SK-N-SH treated with all-trans-retinoic acid at 6 μM for 48 hours (cell line): ENCODE data around the gene ZNF716.

Experiments
- ATAC-seq: fragments of 200-7000 bp; cut with Tn5 transposase; 3 replicates; pipeline ENCODE4 v1.9.1; 2020; ENCODE audit warnings: mild to moderate bottlenecking, moderate library complexity
- ARNTL ChIP-seq: fragments of 450-650 bp; formaldehyde crosslinking; IDR thresholded peaks from 2 replicates; pipeline ENCODE4 v1.5.0; 2020; ENCODE audit warnings: low read depth, mild to moderate bottlenecking, moderate library complexity, borderline replicate concordance
- BACH2 ChIP-seq: fragments of 250-450 bp; sonication (Bioruptor Pico); IDR thresholded peaks from 2 replicates; pipeline ENCODE4 v1.9.0; 2021; ENCODE audit warnings: mild to moderate bottlenecking, borderline replicate concordance
- CREB5 ChIP-seq: fragments of 250-450 bp; sonication (Bioruptor Pico); IDR thresholded peaks from 2 replicates; pipeline ENCODE4 v1.5.1; 2020; ENCODE audit warnings: low read depth, mild to moderate bottlenecking, moderate library complexity
- ESRRG ChIP-seq: fragments of 250-450 bp; sonication (Bioruptor Pico); IDR thresholded peaks from 2 replicates; pipeline ENCODE4 v1.6.1; 2021; ENCODE audit warnings: mild to moderate bottlenecking
- ISL1 ChIP-seq: fragments of 250-450 bp; sonication (Bioruptor Pico); IDR thresholded peaks from 2 replicates; pipeline ENCODE4 v2.1.2; 2022; ENCODE audit warnings: mild to moderate bottlenecking, moderate library complexity
- OSR1 ChIP-seq: fragments of 250-450 bp; sonication (Bioruptor Pico); IDR thresholded peaks from 2 replicates; pipeline ENCODE4 v1.8.0; 2022; ENCODE audit warnings: moderate library complexity, mild to moderate bottlenecking, inconsistent platforms
- PPARA ChIP-seq: fragments of 250-450 bp; sonication (Bioruptor Pico); IDR thresholded peaks from 2 replicates; pipeline ENCODE4 v1.5.0; 2020; ENCODE audit warnings: mild to moderate bottlenecking, borderline replicate concordance
- RARB ChIP-seq: fragments of 250-450 bp; sonication (Bioruptor Pico); IDR thresholded peaks from 2 replicates; pipeline ENCODE4 v1.8.0; 2021; ENCODE audit warnings: mild to moderate bottlenecking, moderate library complexity
- SNAI2 ChIP-seq: fragments of 250-450 bp; sonication (Bioruptor Pico); IDR thresholded peaks from 2 replicates; pipeline ENCODE4 v1.5.0; 2020; ENCODE audit warnings: mild to moderate bottlenecking, moderate library complexity
- TCF4 ChIP-seq: fragments of 250-450 bp; sonication (Bioruptor Pico); IDR thresholded peaks from 2 replicates; pipeline ENCODE4 v1.8.0; 2021; ENCODE audit warnings: mild to moderate bottlenecking, moderate library complexity, borderline replicate concordance
- TOX ChIP-seq: fragments of 250-450 bp; sonication (Bioruptor Pico); IDR thresholded peaks from 2 replicates; pipeline ENCODE4 v1.8.0; 2021; ENCODE audit warnings: mild to moderate bottlenecking, moderate library complexity, borderline replicate concordance
- ZC3H10 ChIP-seq: fragments of 250-450 bp; sonication (Bioruptor Pico); IDR thresholded peaks from 2 replicates; pipeline ENCODE4 v1.5.1; 2021; ENCODE audit warnings: mild to moderate bottlenecking, moderate library complexity
- ZFP3 ChIP-seq: fragments of 250-450 bp; sonication (Bioruptor Pico); IDR thresholded peaks from 2 replicates; pipeline ENCODE4 v1.5.0; 2020; ENCODE audit warnings: mild to moderate bottlenecking, moderate library complexity
- ZFP30 ChIP-seq: fragments of 450-650 bp; formaldehyde crosslinking; IDR thresholded peaks from 2 replicates; pipeline ENCODE4 v1.5.0; 2022; ENCODE audit warnings: mild to moderate bottlenecking, moderate library complexity
- ZNF565 ChIP-seq: fragments of 450-650 bp; formaldehyde crosslinking; conservative IDR thresholded peaks from 2 replicates; pipeline ENCODE4 v1.5.0; 2020; ENCODE audit warnings: low read depth, mild to moderate bottlenecking, moderate library complexity
- ZNF70 ChIP-seq: fragments of 450-650 bp; formaldehyde crosslinking; IDR thresholded peaks from 2 replicates; pipeline ENCODE4 v1.5.0; 2020; ENCODE audit warnings: mild to moderate bottlenecking, moderate library complexity
- ZNF8 ChIP-seq: fragments of 450-650 bp; formaldehyde crosslinking; IDR thresholded peaks from 2 replicates; pipeline ENCODE4 v1.5.0; 2020; ENCODE audit warnings: mild to moderate bottlenecking, moderate library complexity
- TF ChIP-seq, protein P1 (sequence below): fragments of 250-450 bp; sonication (Bioruptor Pico); IDR thresholded peaks from 2 replicates; pipeline ENCODE4 v1.5.0; 2020; ENCODE audit warnings: mild to moderate bottlenecking, moderate library complexity
- TF ChIP-seq, protein P2 (sequence below): fragments of 250-450 bp; sonication (Bioruptor Pico); IDR thresholded peaks from 2 replicates; pipeline ENCODE4 v1.8.0; 2020; ENCODE audit warnings: mild to moderate bottlenecking, moderate library complexity, borderline replicate concordance
- TF ChIP-seq, protein P3 (sequence below): fragments of 250-450 bp; sonication (Bioruptor Pico); IDR thresholded peaks from 2 replicates; pipeline ENCODE4 v1.5.1; 2021; ENCODE audit warnings: mild to moderate bottlenecking, moderate library complexity

The ZNF716 gene

DNA sequence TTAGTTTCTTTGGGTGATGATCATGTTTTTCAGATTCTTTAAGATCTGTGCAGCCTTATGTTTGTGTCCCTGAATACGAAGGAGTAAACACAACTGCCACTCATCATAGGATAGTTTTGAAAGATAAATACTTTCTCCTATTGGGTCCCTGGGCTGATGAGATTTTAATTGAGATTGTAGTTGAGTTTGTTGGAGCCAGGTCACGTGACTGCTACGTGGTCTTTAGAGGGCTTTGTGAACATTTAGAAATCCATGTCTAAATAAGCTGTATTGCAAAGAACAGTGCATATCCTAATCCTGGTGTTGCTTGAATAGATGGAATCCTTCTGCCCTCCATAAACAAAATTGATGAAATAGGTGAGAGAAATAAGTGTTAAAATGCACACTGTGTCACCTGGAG is 17.4 kb upstream of the ZNF716 start:
- TF ChIP-seq BACH2 (CRISPR knock-in tag) (no peak), ZFP3 (no peak), ESRRG (CRISPR knock-in tag) (no peak), ARNTL (CRISPR knock-in tag) (no peak), ZNF565 (CRISPR knock-in tag) (no peak), ISL1 (CRISPR knock-in tag) (no peak), OSR1 (CRISPR knock-in tag) (no peak), ZFP30 (no peak), RARB (CRISPR knock-in tag) (no peak), SNAI2 (CRISPR knock-in tag) (no peak)
- TF ChIP-seq, protein P1, sequence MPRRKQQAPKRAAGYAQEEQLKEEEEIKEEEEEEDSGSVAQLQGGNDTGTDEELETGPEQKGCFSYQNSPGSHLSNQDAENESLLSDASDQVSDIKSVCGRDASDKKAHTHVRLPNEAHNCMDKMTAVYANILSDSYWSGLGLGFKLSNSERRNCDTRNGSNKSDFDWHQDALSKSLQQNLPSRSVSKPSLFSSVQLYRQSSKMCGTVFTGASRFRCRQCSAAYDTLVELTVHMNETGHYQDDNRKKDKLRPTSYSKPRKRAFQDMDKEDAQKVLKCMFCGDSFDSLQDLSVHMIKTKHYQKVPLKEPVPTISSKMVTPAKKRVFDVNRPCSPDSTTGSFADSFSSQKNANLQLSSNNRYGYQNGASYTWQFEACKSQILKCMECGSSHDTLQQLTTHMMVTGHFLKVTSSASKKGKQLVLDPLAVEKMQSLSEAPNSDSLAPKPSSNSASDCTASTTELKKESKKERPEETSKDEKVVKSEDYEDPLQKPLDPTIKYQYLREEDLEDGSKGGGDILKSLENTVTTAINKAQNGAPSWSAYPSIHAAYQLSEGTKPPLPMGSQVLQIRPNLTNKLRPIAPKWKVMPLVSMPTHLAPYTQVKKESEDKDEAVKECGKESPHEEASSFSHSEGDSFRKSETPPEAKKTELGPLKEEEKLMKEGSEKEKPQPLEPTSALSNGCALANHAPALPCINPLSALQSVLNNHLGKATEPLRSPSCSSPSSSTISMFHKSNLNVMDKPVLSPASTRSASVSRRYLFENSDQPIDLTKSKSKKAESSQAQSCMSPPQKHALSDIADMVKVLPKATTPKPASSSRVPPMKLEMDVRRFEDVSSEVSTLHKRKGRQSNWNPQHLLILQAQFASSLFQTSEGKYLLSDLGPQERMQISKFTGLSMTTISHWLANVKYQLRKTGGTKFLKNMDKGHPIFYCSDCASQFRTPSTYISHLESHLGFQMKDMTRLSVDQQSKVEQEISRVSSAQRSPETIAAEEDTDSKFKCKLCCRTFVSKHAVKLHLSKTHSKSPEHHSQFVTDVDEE (CRISPR knock-in tag), result no peak
- TF ChIP-seq, protein P2, sequence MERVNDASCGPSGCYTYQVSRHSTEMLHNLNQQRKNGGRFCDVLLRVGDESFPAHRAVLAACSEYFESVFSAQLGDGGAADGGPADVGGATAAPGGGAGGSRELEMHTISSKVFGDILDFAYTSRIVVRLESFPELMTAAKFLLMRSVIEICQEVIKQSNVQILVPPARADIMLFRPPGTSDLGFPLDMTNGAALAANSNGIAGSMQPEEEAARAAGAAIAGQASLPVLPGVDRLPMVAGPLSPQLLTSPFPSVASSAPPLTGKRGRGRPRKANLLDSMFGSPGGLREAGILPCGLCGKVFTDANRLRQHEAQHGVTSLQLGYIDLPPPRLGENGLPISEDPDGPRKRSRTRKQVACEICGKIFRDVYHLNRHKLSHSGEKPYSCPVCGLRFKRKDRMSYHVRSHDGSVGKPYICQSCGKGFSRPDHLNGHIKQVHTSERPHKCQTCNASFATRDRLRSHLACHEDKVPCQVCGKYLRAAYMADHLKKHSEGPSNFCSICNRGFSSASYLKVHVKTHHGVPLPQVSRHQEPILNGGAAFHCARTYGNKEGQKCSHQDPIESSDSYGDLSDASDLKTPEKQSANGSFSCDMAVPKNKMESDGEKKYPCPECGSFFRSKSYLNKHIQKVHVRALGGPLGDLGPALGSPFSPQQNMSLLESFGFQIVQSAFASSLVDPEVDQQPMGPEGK, result no peak
- TF ChIP-seq, protein P3, sequence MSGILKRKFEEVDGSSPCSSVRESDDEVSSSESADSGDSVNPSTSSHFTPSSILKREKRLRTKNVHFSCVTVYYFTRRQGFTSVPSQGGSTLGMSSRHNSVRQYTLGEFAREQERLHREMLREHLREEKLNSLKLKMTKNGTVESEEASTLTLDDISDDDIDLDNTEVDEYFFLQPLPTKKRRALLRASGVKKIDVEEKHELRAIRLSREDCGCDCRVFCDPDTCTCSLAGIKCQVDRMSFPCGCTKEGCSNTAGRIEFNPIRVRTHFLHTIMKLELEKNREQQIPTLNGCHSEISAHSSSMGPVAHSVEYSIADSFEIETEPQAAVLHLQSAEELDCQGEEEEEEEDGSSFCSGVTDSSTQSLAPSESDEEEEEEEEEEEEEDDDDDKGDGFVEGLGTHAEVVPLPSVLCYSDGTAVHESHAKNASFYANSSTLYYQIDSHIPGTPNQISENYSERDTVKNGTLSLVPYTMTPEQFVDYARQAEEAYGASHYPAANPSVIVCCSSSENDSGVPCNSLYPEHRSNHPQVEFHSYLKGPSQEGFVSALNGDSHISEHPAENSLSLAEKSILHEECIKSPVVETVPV, result no peak
- no peak for ATAC-seq

DNA sequence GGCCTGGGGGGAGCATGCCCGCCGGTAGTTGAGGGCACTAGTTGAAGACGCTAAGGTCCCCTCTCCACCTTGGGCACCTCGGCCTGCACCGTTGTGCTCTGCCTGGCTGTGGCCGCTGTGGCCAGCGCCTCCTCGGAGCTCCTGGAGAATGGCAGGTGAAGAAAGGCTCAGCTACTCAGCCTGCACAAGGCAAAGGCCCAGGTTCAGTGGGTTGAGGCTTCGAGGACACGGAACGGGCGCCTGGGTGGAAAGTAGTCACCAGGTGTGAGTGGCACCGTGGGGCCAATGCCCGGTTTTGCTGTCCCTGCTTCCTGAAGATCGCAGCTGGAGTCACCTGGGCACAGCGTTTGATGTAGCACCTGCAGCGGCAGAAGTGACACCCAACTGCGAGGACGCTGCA is 12.4 kb upstream of the ZNF716 start:
- TF ChIP-seq BACH2 (CRISPR knock-in tag), result no peak
- no peak for TF ChIP-seq ZNF565 (CRISPR knock-in tag)
- TF ChIP-seq ZFP3, result no peak
- TF ChIP-seq ISL1 (CRISPR knock-in tag), result no peak
- no peak for TF ChIP-seq ZFP30
- TF ChIP-seq ZC3H10 (CRISPR knock-in tag), result no peak
- TF ChIP-seq TCF4, result no peak
- no peak for TF ChIP-seq TOX (CRISPR knock-in tag)
- no peak for TF ChIP-seq ARNTL (CRISPR knock-in tag)
- TF ChIP-seq RARB (CRISPR knock-in tag), result no peak
- TF ChIP-seq ZNF70, result no peak
- no peak for TF ChIP-seq ESRRG (CRISPR knock-in tag)
- no peak for TF ChIP-seq ZNF8 (CRISPR knock-in tag)
- no peak for TF ChIP-seq PPARA (CRISPR knock-in tag)
- no peak for ATAC-seq

GRCh38 chr7:57438244-57438643 is 11.7 kb upstream of the ZNF716 start:
- ATAC-seq, result no peak

More at GRCh38 chr7:57438244-57438643, 11.7 kb upstream of the ZNF716 start:
- TF ChIP-seq ZFP3 (no peak), ARNTL (CRISPR knock-in tag) (no peak), TOX (CRISPR knock-in tag) (no peak), ZNF8 (CRISPR knock-in tag) (no peak), BACH2 (CRISPR knock-in tag) (no peak), SNAI2 (CRISPR knock-in tag) (no peak), ZFP30 (no peak), ESRRG (CRISPR knock-in tag) (no peak), TCF4 (no peak), CREB5 (CRISPR knock-in tag) (no peak), PPARA (CRISPR knock-in tag) (no peak)
- TF ChIP-seq, protein P3, result no peak
- TF ChIP-seq, protein P2, result no peak
- TF ChIP-seq, protein P1 (CRISPR knock-in tag), result no peak
